ENCODE data around the gene OBSCN.

Gene OBSCN

GRCh38 chr1:228224198-228225164 lies 16.6 kb downstream of the OBSCN start:
- no peak for TF ChIP-seq CTCF (IDR thresholded peaks at IDR 0.05)

- no peak for TF ChIP-seq CTCF (IDR thresholded peaks at IDR 0.05)
These were observed 17.4 kb downstream of the OBSCN start for GRCh38 chr1:228225165-228225710.

- no peak for TF ChIP-seq CTCF (IDR thresholded peaks at IDR 0.05)
These were observed 17.9 kb downstream of the OBSCN start for GRCh38 chr1:228225740-228226139.

- TF ChIP-seq CTCF (IDR thresholded peaks at IDR 0.05), result no peak
These were observed 18.5 kb downstream of the OBSCN start for GRCh38 chr1:228226141-228226874.

GRCh38 chr1:228226956-228227791 lies 19.3 kb downstream of the OBSCN start:
- no peak; the same call in 1 of the 2 replicates for TF ChIP-seq CTCF (IDR thresholded peaks at IDR 0.05)

GRCh38 chr1:228228601-228229074 lies 20.8 kb downstream of the OBSCN start:
- no peak for TF ChIP-seq CTCF (IDR thresholded peaks at IDR 0.05)

GRCh38 chr1:228231189-228231588 lies 23.3 kb downstream of the OBSCN start:
- no peak for TF ChIP-seq CTCF (IDR thresholded peaks at IDR 0.05)

All from LNCAP (cell line).